Measurements from ENCODE around the gene TNIK. TPM values are rescaled to one million over a fixed set of nuclear protein-coding genes. Genes with fewer than 3 reads are reported as not detected.

TNIK gene
- total RNA-seq, 2 experiments from 2014 or later, result 57.6 to 61.7 TPM

GRCh38 chr3:171321559-171322360 lies 138.4 kb downstream of the TNIK start:
- no peak for DNase-seq
- H3K4me3 Mint-ChIP-seq, result no peak overlapping the region
- peaks cover 2% of the 10 kb centered on the region for H3K9me3 Mint-ChIP-seq
- POLR2A ChIA-PET, result no interaction called here
- CTCF ChIA-PET, result interaction anchor here (0.6 kb wide), 1 partner anchor 189 kb away, joined by 3 read pairs; no protein-coding TSS in a partner anchor
- H3K27me3 Mint-ChIP-seq, result no peaks in the 10 kb centered on the region
- peaks cover 7% of the 10 kb centered on the region for H3K36me3 Mint-ChIP-seq (ENCODE audit: low read depth)
- peaks cover 2% of the 10 kb centered on the region for H3K4me1 Mint-ChIP-seq
- no peak overlapping the region for H3K27ac Mint-ChIP-seq

GRCh38 chr3:171320750-171321558 lies 139.3 kb downstream of the TNIK start:
- no peak for DNase-seq
- peaks cover 7% of the 10 kb centered on the region for H3K36me3 Mint-ChIP-seq (ENCODE audit: low read depth)
- H3K27me3 Mint-ChIP-seq, result no peaks in the 10 kb centered on the region
- peaks cover 2% of the 10 kb centered on the region for H3K4me1 Mint-ChIP-seq
- H3K27ac Mint-ChIP-seq, result no peak overlapping the region
- CTCF ChIA-PET, result interaction anchor here (0.6 kb wide), 2 partner anchors 190 to 1044 kb away, joined by 3 read pairs; no protein-coding TSS in a partner anchor
- H3K9me3 Mint-ChIP-seq, result peaks cover 2% of the 10 kb centered on the region
- POLR2A ChIA-PET, result no interaction called here
- H3K4me3 Mint-ChIP-seq, result no peak overlapping the region

- Mint-ChIP-seq H3K27me3 (no peaks in the 10 kb centered on the region), H3K4me3 (no peak overlapping the region), H3K9me3 (no peaks in the 10 kb centered on the region), H3K4me1 (peaks cover 5% of the 10 kb centered on the region), H3K36me3 (ENCODE audit: low read depth) (peaks cover 5% of the 10 kb centered on the region), H3K27ac (no peak overlapping the region)
- CTCF ChIA-PET, result no interaction called here
- DNase-seq, result no peak
- POLR2A ChIA-PET, result no interaction called here
These were observed 143.0 kb downstream of the TNIK start for GRCh38 chr3:171317171-171317570.

- Mint-ChIP-seq H3K4me3 (no peak overlapping the region), H3K9me3 (no peaks in the 10 kb centered on the region), H3K36me3 (ENCODE audit: low read depth) (peaks cover 8% of the 10 kb centered on the region), H3K27ac (no peak overlapping the region), H3K27me3 (no peaks in the 10 kb centered on the region), H3K4me1 (peaks cover 14% of the 10 kb centered on the region)
- ChIA-PET POLR2A (no interaction called here), CTCF (no interaction called here)
- no peak for DNase-seq
These were observed 144.3 kb downstream of the TNIK start for GRCh38 chr3:171315919-171316318.

- no peak overlapping the region for H3K27ac Mint-ChIP-seq
- H3K4me1 Mint-ChIP-seq, result peaks cover 15% of the 10 kb centered on the region
- CTCF ChIA-PET, result no interaction called here
- no peak overlapping the region for H3K4me3 Mint-ChIP-seq
- peaks cover 8% of the 10 kb centered on the region for H3K36me3 Mint-ChIP-seq (ENCODE audit: low read depth)
- no peak for DNase-seq
- H3K9me3 Mint-ChIP-seq, result no peaks in the 10 kb centered on the region
- H3K27me3 Mint-ChIP-seq, result no peaks in the 10 kb centered on the region
- POLR2A ChIA-PET, result no interaction called here
These were observed 145.1 kb downstream of the TNIK start for GRCh38 chr3:171315101-171315500.

GRCh38 chr3:171314341-171314740 lies 145.9 kb downstream of the TNIK start:
- Mint-ChIP-seq H3K36me3 (ENCODE audit: low read depth) (peaks cover 8% of the 10 kb centered on the region), H3K4me3 (no peak overlapping the region), H3K27me3 (no peaks in the 10 kb centered on the region), H3K4me1 (peaks cover 15% of the 10 kb centered on the region), H3K27ac (no peak overlapping the region), H3K9me3 (no peaks in the 10 kb centered on the region)
- ChIA-PET CTCF (no interaction called here), POLR2A (no interaction called here)
- no peak for DNase-seq

- H3K27me3 Mint-ChIP-seq, result no peaks in the 10 kb centered on the region
- H3K36me3 Mint-ChIP-seq (ENCODE audit: low read depth), result peaks cover 8% of the 10 kb centered on the region
- ChIA-PET POLR2A (no interaction called here), CTCF (interaction anchor here (0.9 kb wide), 1 partner anchor 222 kb away, joined by 3 read pairs; no protein-coding TSS in a partner anchor)
- DNase-seq, result no peak
- no peak overlapping the region for H3K27ac Mint-ChIP-seq
- no peaks in the 10 kb centered on the region for H3K9me3 Mint-ChIP-seq
- H3K4me3 Mint-ChIP-seq, result no peak overlapping the region
- peaks cover 15% of the 10 kb centered on the region for H3K4me1 Mint-ChIP-seq
These were observed 146.5 kb downstream of the TNIK start for GRCh38 chr3:171313702-171314101.

GRCh38 chr3:171312741-171313140 lies 147.5 kb downstream of the TNIK start:
- H3K27ac Mint-ChIP-seq, result no peak overlapping the region
- H3K36me3 Mint-ChIP-seq (ENCODE audit: low read depth), result peaks cover 14% of the 10 kb centered on the region
- CTCF ChIA-PET, result no interaction called here
- peaks cover 6% of the 10 kb centered on the region for H3K9me3 Mint-ChIP-seq
- H3K4me3 Mint-ChIP-seq, result no peak overlapping the region
- POLR2A ChIA-PET, result no interaction called here
- peaks cover 18% of the 10 kb centered on the region for H3K4me1 Mint-ChIP-seq
- DNase-seq, result no peak
- no peaks in the 10 kb centered on the region for H3K27me3 Mint-ChIP-seq

- Mint-ChIP-seq H3K27me3 (no peaks in the 10 kb centered on the region), H3K27ac (no peak overlapping the region), H3K4me1 (peaks cover 18% of the 10 kb centered on the region), H3K36me3 (ENCODE audit: low read depth) (peaks cover 14% of the 10 kb centered on the region), H3K9me3 (peaks cover 6% of the 10 kb centered on the region), H3K4me3 (no peak overlapping the region)
- POLR2A ChIA-PET, result no interaction called here
- CTCF ChIA-PET, result interaction anchor here (0.7 kb wide), 2 partner anchors 139 to 1020 kb away, joined by 3 read pairs; no protein-coding TSS in a partner anchor
- no peak for DNase-seq
These were observed 148.4 kb downstream of the TNIK start for GRCh38 chr3:171311784-171312183.

GRCh38 chr3:171309906-171310359 lies 150.3 kb downstream of the TNIK start:
- Mint-ChIP-seq H3K27ac (no peak overlapping the region), H3K27me3 (no peaks in the 10 kb centered on the region), H3K4me1 (peaks cover 21% of the 10 kb centered on the region), H3K4me3 (no peak overlapping the region), H3K9me3 (peaks cover 11% of the 10 kb centered on the region), H3K36me3 (ENCODE audit: low read depth) (peaks cover 22% of the 10 kb centered on the region)
- DNase-seq, result no peak
- ChIA-PET POLR2A (no interaction called here), CTCF (no interaction called here)

- ChIA-PET POLR2A (no interaction called here), CTCF (no interaction called here)
- peaks cover 17% of the 10 kb centered on the region for H3K9me3 Mint-ChIP-seq
- H3K27ac Mint-ChIP-seq, result no peak overlapping the region
- no peak overlapping the region for H3K4me3 Mint-ChIP-seq
- no peak for DNase-seq
- peaks cover 25% of the 10 kb centered on the region for H3K4me1 Mint-ChIP-seq
- H3K27me3 Mint-ChIP-seq, result no peaks in the 10 kb centered on the region
- peaks cover 28% of the 10 kb centered on the region for H3K36me3 Mint-ChIP-seq (ENCODE audit: low read depth)
These were observed 152.2 kb downstream of the TNIK start for GRCh38 chr3:171307988-171308387.

- H3K4me3 Mint-ChIP-seq, result no peak overlapping the region
- H3K27ac Mint-ChIP-seq, result no peak overlapping the region
- no peaks in the 10 kb centered on the region for H3K27me3 Mint-ChIP-seq
- CTCF ChIA-PET, result no interaction called here
- peaks cover 17% of the 10 kb centered on the region for H3K9me3 Mint-ChIP-seq
- peaks cover 26% of the 10 kb centered on the region for H3K36me3 Mint-ChIP-seq (ENCODE audit: low read depth)
- H3K4me1 Mint-ChIP-seq, result peaks cover 20% of the 10 kb centered on the region
- POLR2A ChIA-PET, result no interaction called here
- no peak for DNase-seq
These were observed 153.1 kb downstream of the TNIK start for GRCh38 chr3:171307046-171307585.

- Mint-ChIP-seq H3K4me3 (no peak overlapping the region), H3K9me3 (peaks cover 19% of the 10 kb centered on the region), H3K4me1 (peaks cover 17% of the 10 kb centered on the region), H3K36me3 (ENCODE audit: low read depth) (peaks cover 25% of the 10 kb centered on the region), H3K27ac (no peak overlapping the region), H3K27me3 (no peaks in the 10 kb centered on the region)
- CTCF ChIA-PET, result no interaction called here
- DNase-seq, result no peak
- POLR2A ChIA-PET, result no interaction called here
These were observed 153.6 kb downstream of the TNIK start for GRCh38 chr3:171306631-171307030.

Measured in activated CD4-positive, alpha-beta memory T cell treated with anti-CD3 and anti-CD28 coated beads, Interleukin-2, amount 10 ng/mL, durations not matched to agents 7 days and 5 days (primary cell).